ENCODE measurements around the gene NOD1. TPM values are rescaled to one million over a fixed set of nuclear protein-coding genes. Genes with fewer than 3 reads are reported as not detected.

NOD1 gene
- total and polyA plus RNA-seq, 4 experiments from 2014 or later, result 5.3 to 21.3 (median 14.0) TPM

DNA sequence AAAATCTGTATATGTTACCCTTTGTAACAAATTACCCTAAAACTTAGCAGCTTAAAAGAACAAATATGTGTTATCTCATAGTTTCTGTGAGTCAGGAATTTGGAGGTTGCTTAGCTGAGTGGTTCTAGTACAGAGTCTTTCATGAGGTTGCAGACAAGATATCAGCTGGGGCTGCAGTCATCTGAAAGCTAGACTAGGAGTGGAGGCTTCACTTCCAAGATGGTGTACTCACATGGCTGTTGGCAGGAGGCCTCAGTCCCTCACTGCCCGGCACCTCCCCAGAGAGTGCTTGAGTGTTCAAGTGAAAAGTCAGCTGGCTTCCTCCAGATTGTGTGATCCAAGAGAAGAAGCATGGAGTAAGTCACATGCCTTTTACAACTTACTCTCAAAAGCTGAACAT, 42.9 kb upstream of the NOD1 start:
- DNase-seq, result no peak
- intact Hi-C loops (cut with micrococcal nuclease), result no loop called here
- H3K27me3 Mint-ChIP-seq, result no peaks in the 10 kb centered on the region
- H3K4me3 ChIP-seq (ENCODE audit: low read length in 2 of 2), result no peak overlapping the region
- H3K4me1 Mint-ChIP-seq, result no peaks in the 10 kb centered on the region
- H3K9me3 ChIP-seq (ENCODE audit: control insufficient read depth in 1 of 2, low read length in 2 of 2), result no peaks in the 10 kb centered on the region
- H3K27ac Mint-ChIP-seq, result peak overlapping the region in 1 of 7 donors; percentile 51
- no peak overlapping the region for H3K27ac ChIP-seq (ENCODE audit: low read depth, low read length)
- H3K27me3 ChIP-seq (ENCODE audit: insufficient read depth, low read length), result no peaks in the 10 kb centered on the region
- no peaks in the 10 kb centered on the region for H3K9me3 Mint-ChIP-seq
- H3K36me3 Mint-ChIP-seq, result peaks cover 11 to 13% of the 10 kb centered on the region in 2 donors
- H3K4me1 ChIP-seq (ENCODE audit: insufficient read depth, low read length), result no peaks in the 10 kb centered on the region
- no peak overlapping the region for H3K4me3 Mint-ChIP-seq
- H3K36me3 ChIP-seq (ENCODE audit: insufficient read depth, low read length), result no peaks in the 10 kb centered on the region
- ChIA-PET POLR2A (ENCODE audit: partially characterized antibody) (no interaction called here), CTCF (ENCODE audit: partially characterized antibody) (interaction anchor here (0.8 kb wide), 1 partner anchor 11 kb away, joined by 5 read pairs; no protein-coding TSS in a partner anchor)

DNA sequence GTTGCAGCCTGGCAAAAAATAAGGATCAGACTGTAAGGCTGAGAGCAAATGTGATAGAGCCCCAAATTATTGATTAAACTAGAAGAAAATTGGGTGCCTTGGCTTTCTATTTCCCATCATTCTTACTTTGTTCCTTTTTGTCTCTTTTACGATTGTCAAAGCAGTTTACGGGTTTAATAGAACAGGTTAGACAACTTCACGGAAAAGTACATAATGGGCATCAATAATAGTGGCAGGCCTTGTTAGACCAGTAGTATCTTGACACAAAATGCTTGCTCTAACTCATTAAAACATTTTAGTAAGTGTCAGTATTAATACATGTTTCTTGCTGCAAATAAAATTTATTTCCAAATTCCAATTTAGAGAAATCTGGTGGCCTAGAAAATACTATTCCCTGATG, 40.5 kb upstream of the NOD1 start:
- no peak for DNase-seq
- Histone ChIP-seq H3K27ac (ENCODE audit: low read depth, low read length) (no peak overlapping the region), H3K36me3 (ENCODE audit: insufficient read depth, low read length) (no peaks in the 10 kb centered on the region), H3K4me1 (ENCODE audit: insufficient read depth, low read length) (no peaks in the 10 kb centered on the region), H3K27me3 (ENCODE audit: insufficient read depth, low read length) (no peaks in the 10 kb centered on the region), H3K9me3 (ENCODE audit: control insufficient read depth in 1 of 2, low read length in 2 of 2) (no peaks in the 10 kb centered on the region), H3K4me3 (ENCODE audit: low read length in 2 of 2) (no peak overlapping the region)
- intact Hi-C loops (cut with micrococcal nuclease), result no loop called here
- ChIA-PET CTCF (ENCODE audit: partially characterized antibody) (no interaction called here), POLR2A (ENCODE audit: partially characterized antibody) (no interaction called here)
- Mint-ChIP-seq H3K9me3 (no peaks in the 10 kb centered on the region), H3K27me3 (no peaks in the 10 kb centered on the region), H3K36me3 (peaks cover 10 to 13% of the 10 kb centered on the region in 2 donors), H3K27ac (no peak overlapping the region), H3K4me1 (no peaks in the 10 kb centered on the region), H3K4me3 (no peak overlapping the region)

DNA sequence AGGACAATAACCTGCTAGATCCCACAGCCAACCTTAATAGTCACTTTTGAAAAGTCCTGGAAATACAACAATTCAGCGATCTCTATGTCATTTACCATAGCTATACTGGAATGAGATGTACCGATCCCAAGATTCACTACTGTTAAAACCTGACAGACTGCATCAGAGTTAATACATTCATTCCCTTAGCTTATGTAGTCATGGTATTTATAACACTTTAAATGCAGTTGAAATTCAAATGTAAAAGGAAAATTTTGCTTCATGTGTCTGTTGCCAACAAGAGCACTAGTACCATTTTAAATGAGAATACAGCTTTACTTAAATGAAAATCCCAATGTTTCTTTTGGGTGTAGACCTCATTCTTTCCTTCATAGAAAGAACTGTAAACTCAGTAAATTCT, 37.2 kb upstream of the NOD1 start:
- H3K4me3 Mint-ChIP-seq, result no peak overlapping the region
- H3K4me1 Mint-ChIP-seq, result no peaks in the 10 kb centered on the region
- intact Hi-C loops (cut with micrococcal nuclease), result no loop called here
- Histone ChIP-seq H3K27ac (ENCODE audit: low read depth, low read length) (no peak overlapping the region), H3K36me3 (ENCODE audit: insufficient read depth, low read length) (no peaks in the 10 kb centered on the region), H3K9me3 (ENCODE audit: control insufficient read depth in 1 of 2, low read length in 2 of 2) (no peaks in the 10 kb centered on the region), H3K4me1 (ENCODE audit: insufficient read depth, low read length) (no peaks in the 10 kb centered on the region), H3K27me3 (ENCODE audit: insufficient read depth, low read length) (no peaks in the 10 kb centered on the region), H3K4me3 (ENCODE audit: low read length in 2 of 2) (no peak overlapping the region)
- CTCF ChIA-PET (ENCODE audit: partially characterized antibody), result interaction anchor here (1.6 kb wide), 1 partner anchor 12 kb away, joined by 4 read pairs; no protein-coding TSS in a partner anchor
- POLR2A ChIA-PET (ENCODE audit: partially characterized antibody), result no interaction called here
- peak overlapping the region in 2 of 7 donors; percentile 2 to 50 for H3K27ac Mint-ChIP-seq
- H3K9me3 Mint-ChIP-seq, result no peaks in the 10 kb centered on the region
- DNase-seq, result no peak
- peaks cover 2 to 3% of the 10 kb centered on the region in 2 donors for H3K36me3 Mint-ChIP-seq
- H3K27me3 Mint-ChIP-seq, result no peaks in the 10 kb centered on the region

DNA sequence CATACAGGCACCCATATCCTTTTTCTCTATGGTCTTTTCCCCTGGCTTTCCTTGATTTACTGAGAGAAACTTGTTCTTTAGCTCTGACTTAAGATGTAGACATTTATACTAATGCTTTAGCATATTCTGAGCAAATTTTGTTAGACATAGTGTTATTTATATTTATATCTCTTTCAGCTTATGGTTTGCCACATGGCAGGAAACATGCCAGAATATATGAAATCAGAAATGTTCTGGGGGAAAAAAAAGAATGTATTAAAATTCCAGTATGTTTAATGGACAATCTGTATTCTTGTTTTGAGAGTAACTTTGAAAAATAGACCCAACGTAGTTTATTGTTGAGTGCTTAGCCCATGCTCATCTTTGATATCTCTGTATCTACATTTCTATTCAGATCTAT, 36.2 kb upstream of the NOD1 start:
- H3K36me3 ChIP-seq (ENCODE audit: insufficient read depth, low read length), result no peaks in the 10 kb centered on the region
- DNase-seq, result no peak
- Mint-ChIP-seq H3K27ac (no peak overlapping the region), H3K4me3 (no peak overlapping the region), H3K9me3 (no peaks in the 10 kb centered on the region), H3K36me3 (peaks cover 2 to 3% of the 10 kb centered on the region in 2 donors), H3K4me1 (peaks cover 0 to 3% (median under 1%) of the 10 kb centered on the region in 4 donors), H3K27me3 (no peaks in the 10 kb centered on the region)
- intact Hi-C loops (cut with micrococcal nuclease), result no loop called here
- H3K27ac ChIP-seq (ENCODE audit: low read depth, low read length), result no peak overlapping the region
- no peak overlapping the region for H3K4me3 ChIP-seq (ENCODE audit: low read length in 2 of 2)
- CTCF ChIA-PET (ENCODE audit: partially characterized antibody), result interaction anchor here (1.4 kb wide), 1 partner anchor 35 kb away, joined by 3 read pairs; no protein-coding TSS in a partner anchor
- POLR2A ChIA-PET (ENCODE audit: partially characterized antibody), result no interaction called here
- no peaks in the 10 kb centered on the region for H3K9me3 ChIP-seq (ENCODE audit: control insufficient read depth in 1 of 2, low read length in 2 of 2)
- no peaks in the 10 kb centered on the region for H3K4me1 ChIP-seq (ENCODE audit: insufficient read depth, low read length)
- H3K27me3 ChIP-seq (ENCODE audit: insufficient read depth, low read length), result no peaks in the 10 kb centered on the region

DNA sequence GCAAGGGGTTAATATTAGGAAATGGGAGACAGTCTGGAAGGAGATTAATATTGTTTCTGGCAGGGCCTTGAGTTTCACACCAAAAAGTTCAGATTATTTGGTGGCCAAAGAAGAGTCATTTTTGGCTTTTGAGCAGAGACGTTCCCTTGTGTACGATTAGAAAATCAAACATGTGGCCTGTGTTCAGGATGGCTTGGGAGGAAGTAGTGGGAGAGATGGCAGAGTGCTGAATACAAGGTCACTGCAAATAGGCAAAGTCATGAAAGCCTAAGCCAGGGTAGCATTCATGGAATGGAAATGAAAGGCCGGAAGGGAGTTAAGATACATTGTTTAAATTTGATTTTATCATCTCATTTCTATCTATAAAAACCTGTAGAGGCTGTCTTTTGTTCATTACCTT, 35.6 kb upstream of the NOD1 start:
- peaks cover 0 to 3% (median under 1%) of the 10 kb centered on the region in 4 donors for H3K4me1 Mint-ChIP-seq
- peaks cover 2 to 3% of the 10 kb centered on the region in 2 donors for H3K36me3 Mint-ChIP-seq
- intact Hi-C loops (cut with micrococcal nuclease), result no loop called here
- no peaks in the 10 kb centered on the region for H3K27me3 Mint-ChIP-seq
- Histone ChIP-seq H3K4me3 (ENCODE audit: low read length in 2 of 2) (no peak overlapping the region), H3K27ac (ENCODE audit: low read depth, low read length) (no peak overlapping the region), H3K27me3 (ENCODE audit: insufficient read depth, low read length) (no peaks in the 10 kb centered on the region), H3K4me1 (ENCODE audit: insufficient read depth, low read length) (no peaks in the 10 kb centered on the region), H3K36me3 (ENCODE audit: insufficient read depth, low read length) (no peaks in the 10 kb centered on the region), H3K9me3 (ENCODE audit: control insufficient read depth in 1 of 2, low read length in 2 of 2) (no peaks in the 10 kb centered on the region)
- H3K27ac Mint-ChIP-seq, result peak overlapping the region in 1 of 7 donors; percentile 68
- ChIA-PET CTCF (ENCODE audit: partially characterized antibody) (interaction anchor here (1.4 kb wide), 1 partner anchor 35 kb away, joined by 3 read pairs; no protein-coding TSS in a partner anchor), POLR2A (ENCODE audit: partially characterized antibody) (no interaction called here)
- no peaks in the 10 kb centered on the region for H3K9me3 Mint-ChIP-seq
- no peak for DNase-seq
- H3K4me3 Mint-ChIP-seq, result peak overlapping the region in 1 of 8 donors; percentile 51

DNA sequence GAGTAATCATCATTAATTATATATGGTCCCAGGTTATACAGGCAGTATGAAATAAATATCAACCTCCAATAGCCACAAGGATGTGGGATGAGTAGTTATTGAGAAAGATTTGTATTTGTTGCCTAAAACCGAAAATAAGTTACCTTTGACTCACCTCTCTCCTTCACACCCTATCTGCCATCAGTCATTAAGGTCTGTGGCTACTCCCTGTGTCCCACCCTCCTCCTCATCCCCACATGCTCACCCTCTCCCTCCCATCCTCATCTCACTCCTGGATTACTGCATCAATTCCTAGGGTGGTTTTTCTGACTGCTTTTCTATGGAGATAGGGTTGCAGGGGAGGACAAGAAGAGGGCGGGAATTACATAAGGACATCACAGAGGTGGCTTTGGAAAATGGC, 35.2 kb upstream of the NOD1 start:
- ChIA-PET CTCF (ENCODE audit: partially characterized antibody) (interaction anchor here (4.0 kb wide), 1 partner anchor 51 kb away, joined by 27 read pairs; no protein-coding TSS in a partner anchor), POLR2A (ENCODE audit: partially characterized antibody) (no interaction called here)
- Histone ChIP-seq H3K9me3 (ENCODE audit: control insufficient read depth in 1 of 2, low read length in 2 of 2) (no peaks in the 10 kb centered on the region), H3K27me3 (ENCODE audit: insufficient read depth, low read length) (no peaks in the 10 kb centered on the region), H3K4me3 (ENCODE audit: low read length in 2 of 2) (no peak overlapping the region), H3K27ac (ENCODE audit: low read depth, low read length) (no peak overlapping the region), H3K4me1 (ENCODE audit: insufficient read depth, low read length) (no peaks in the 10 kb centered on the region), H3K36me3 (ENCODE audit: insufficient read depth, low read length) (no peaks in the 10 kb centered on the region)
- Mint-ChIP-seq H3K4me3 (peak overlapping the region in 1 of 8 donors; percentile 51), H3K4me1 (peaks cover 0 to 3% (median under 1%) of the 10 kb centered on the region in 4 donors), H3K27me3 (no peaks in the 10 kb centered on the region), H3K9me3 (no peaks in the 10 kb centered on the region), H3K36me3 (peaks cover 2 to 3% of the 10 kb centered on the region in 2 donors), H3K27ac (peak overlapping the region in 1 of 7 donors; percentile 68)
- intact Hi-C loops (cut with micrococcal nuclease), result no loop called here
- DNase-seq, result no peak

DNA sequence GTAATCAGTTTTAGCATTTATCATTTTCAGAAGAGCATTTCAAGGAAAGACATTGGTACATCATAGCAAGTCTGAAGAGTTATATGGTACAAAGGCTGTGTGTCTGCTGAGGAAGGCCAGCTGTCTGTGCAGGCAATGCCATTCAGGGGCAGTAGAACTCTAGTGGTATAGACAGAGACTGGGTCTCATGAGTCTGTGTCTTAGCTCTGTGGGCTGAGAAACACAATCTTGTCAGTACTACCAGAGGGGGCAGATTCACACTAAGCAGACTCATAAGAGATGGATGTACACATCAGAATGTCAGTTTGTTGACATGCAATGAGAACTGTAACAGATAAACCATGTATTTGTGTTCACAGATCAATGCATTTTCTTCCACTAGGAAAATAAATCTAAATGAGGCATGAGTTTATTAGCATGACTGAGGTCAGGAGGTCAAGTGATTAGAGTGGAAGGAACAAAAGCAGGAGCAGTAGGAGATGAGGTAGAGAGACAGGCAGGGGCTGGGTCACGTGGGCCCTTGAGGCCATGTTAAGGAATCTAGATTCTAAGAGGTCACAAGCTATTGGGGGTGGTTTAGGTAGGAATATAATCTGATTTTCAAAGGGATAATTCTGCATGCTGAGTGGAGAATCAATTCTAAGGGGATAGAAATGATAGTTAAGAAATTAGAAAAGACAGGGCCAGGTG, 33.5 kb upstream of the NOD1 start:
- ChIA-PET CTCF (ENCODE audit: partially characterized antibody) (interaction anchor here (4.0 kb wide), 1 partner anchor 52 kb away, joined by 27 read pairs; no protein-coding TSS in a partner anchor), POLR2A (ENCODE audit: partially characterized antibody) (no interaction called here)
- H3K4me1 Mint-ChIP-seq, result peaks cover 0 to 3% (median under 1%) of the 10 kb centered on the region in 4 donors
- H3K27me3 ChIP-seq (ENCODE audit: insufficient read depth, low read length), result no peaks in the 10 kb centered on the region
- H3K9me3 ChIP-seq (ENCODE audit: control insufficient read depth in 1 of 2, low read length in 2 of 2), result no peaks in the 10 kb centered on the region
- H3K36me3 Mint-ChIP-seq, result peaks cover 0 to 3% of the 10 kb centered on the region in 2 donors
- H3K4me1 ChIP-seq (ENCODE audit: insufficient read depth, low read length), result no peaks in the 10 kb centered on the region
- H3K27me3 Mint-ChIP-seq, result no peaks in the 10 kb centered on the region
- no peak for DNase-seq
- H3K36me3 ChIP-seq (ENCODE audit: insufficient read depth, low read length), result no peaks in the 10 kb centered on the region
- H3K9me3 Mint-ChIP-seq, result no peaks in the 10 kb centered on the region
- H3K27ac ChIP-seq (ENCODE audit: low read depth, low read length), result no peak overlapping the region
- H3K4me3 ChIP-seq (ENCODE audit: low read length in 2 of 2), result no peak overlapping the region
- peak overlapping the region in 1 of 7 donors; percentile 70 for H3K27ac Mint-ChIP-seq
- H3K4me3 Mint-ChIP-seq, result no peak overlapping the region
- intact Hi-C loops (cut with micrococcal nuclease), result no loop called here

Data from CD4-positive, alpha-beta memory T cell (primary cell).